Skeletal muscle satellite cell (primary cell): Measurements from ENCODE around the gene UIMC1. TPM values are rescaled to one million over a fixed set of nuclear protein-coding genes. Genes with fewer than 3 reads are reported as not detected.
"Not testable (repeated sequence)": the region's sequence is repeated elsewhere in the genome, so short reads cannot be mapped to it uniquely, and the experiment has no call there.

ENCODE experiments used
- H3K27me3 ChIP-seq: 2 replicates; pipeline ENCODE4 v1.7.0; 2013; ENCODE audit warnings: low read length; ENCODE audit not compliant: control insufficient read depth, insufficient read depth
- H3K36me3 ChIP-seq: 2 replicates; pipeline ENCODE4 v1.7.0; 2013; ENCODE audit warnings: mild to moderate bottlenecking, control low read depth, low read length; ENCODE audit not compliant: insufficient read depth
- H3K4me1 ChIP-seq: 2 replicates; pipeline ENCODE4 v1.7.0; 2013; ENCODE audit warnings: low read length; ENCODE audit not compliant: control insufficient read depth, insufficient read depth
- H3K4me2 ChIP-seq: 2 replicates; pipeline ENCODE4 v1.7.0; 2013; ENCODE audit warnings: mild to moderate bottlenecking, low read length
- H3K4me3 ChIP-seq: 2 replicates; pipeline ENCODE4 v1.7.0; 2013; ENCODE audit warnings: low read length
- H3K9ac ChIP-seq: 2 replicates; pipeline ENCODE4 v1.7.0; 2013; ENCODE audit warnings: mild to moderate bottlenecking, low read depth, low read length, moderate library complexity
- H3K9me3 ChIP-seq: replicated peaks from 2 replicates; pipeline ENCODE4 v1.7.0; 2013; ENCODE audit warnings: mild to moderate bottlenecking, control low read depth, low read length
- total RNA-seq: library from RNA; depleted of rRNA; stranded (reverse); fragments of >200 nt; gene quantifications from 2 replicates; pipeline ENCODE4 v1.2.3, GENCODE V29; 2012; rRNA removed

UIMC1 gene
- total RNA-seq, result 17.7 and 24.3 TPM in 2 replicates

- H3K9ac ChIP-seq, result peak within 1 kb of the TSS; percentile 93
Observed at GRCh38 chr5:177006265-177006972, at the start of gene UIMC1. Gene UIMC1, minus strand, starts transcription at chr5:177006779. Its CDS starts 24,164 bp downstream, at chr5:176982615.

GRCh38 chr5:177049285-177049684 lies 42.7 kb upstream of the UIMC1 start:
- H3K4me1 ChIP-seq, result no peaks in the 10 kb centered on the region
- no peak overlapping the region for H3K4me2 ChIP-seq
- no peaks in the 10 kb centered on the region for H3K9me3 ChIP-seq
- no peaks in the 10 kb centered on the region for H3K27me3 ChIP-seq
- no peak overlapping the region for H3K4me3 ChIP-seq
- H3K9ac ChIP-seq, result no peak overlapping the region
- peaks cover 33% of the 10 kb centered on the region for H3K36me3 ChIP-seq

More at GRCh38 chr5:177006265-177006972, at the start of gene UIMC1:
- Histone ChIP-seq H3K4me3 (peak within 1 kb of the TSS; percentile 94), H3K9me3 (no peaks in the 10 kb centered on the region), H3K4me2 (peak within 1 kb of the TSS; percentile 87), H3K36me3 (peaks cover 4% of the 10 kb centered on the region), H3K4me1 (peaks cover 14% of the 10 kb centered on the region), H3K27me3 (no peaks in the 10 kb centered on the region)

GRCh38 chr5:177048531-177048930 lies 42.0 kb upstream of the UIMC1 start:
- H3K9me3 ChIP-seq, H3K4me2 ChIP-seq, H3K4me3 ChIP-seq, H3K27me3 ChIP-seq, H3K4me1 ChIP-seq, H3K9ac ChIP-seq: not testable (repeated sequence)
- H3K36me3 ChIP-seq, result peaks cover 40% of the 10 kb centered on the region

- Histone ChIP-seq H3K4me1 (peaks cover 11% of the 10 kb centered on the region), H3K4me3 (no peak overlapping the region), H3K9me3 (no peaks in the 10 kb centered on the region), H3K9ac (no peak overlapping the region), H3K27me3 (no peaks in the 10 kb centered on the region), H3K4me2 (no peak overlapping the region), H3K36me3 (peaks cover 42% of the 10 kb centered on the region)
Observed at GRCh38 chr5:177045631-177046030, 39.1 kb upstream of the UIMC1 start.

GRCh38 chr5:177044641-177045040 lies 38.1 kb upstream of the UIMC1 start:
- H3K9ac ChIP-seq, result no peak overlapping the region
- peaks cover 39% of the 10 kb centered on the region for H3K36me3 ChIP-seq
- no peak overlapping the region for H3K4me2 ChIP-seq
- H3K4me1 ChIP-seq, result peaks cover 15% of the 10 kb centered on the region
- H3K27me3 ChIP-seq, result no peaks in the 10 kb centered on the region
- H3K4me3 ChIP-seq, result no peak overlapping the region
- no peaks in the 10 kb centered on the region for H3K9me3 ChIP-seq

- no peak overlapping the region for H3K4me2 ChIP-seq
- peaks cover 32% of the 10 kb centered on the region for H3K36me3 ChIP-seq
- H3K4me1 ChIP-seq, result peaks cover 15% of the 10 kb centered on the region
- no peaks in the 10 kb centered on the region for H3K27me3 ChIP-seq
- H3K9me3 ChIP-seq, result no peaks in the 10 kb centered on the region
- H3K9ac ChIP-seq, result no peak overlapping the region
- no peak overlapping the region for H3K4me3 ChIP-seq
Observed at GRCh38 chr5:177043958-177044357, 37.4 kb upstream of the UIMC1 start.

GRCh38 chr5:177043114-177043513 lies 36.5 kb upstream of the UIMC1 start:
- Histone ChIP-seq H3K4me3 (no peak overlapping the region), H3K27me3 (no peaks in the 10 kb centered on the region), H3K36me3 (peaks cover 29% of the 10 kb centered on the region), H3K4me2 (no peak overlapping the region), H3K9ac (no peak overlapping the region), H3K9me3 (no peaks in the 10 kb centered on the region), H3K4me1 (peaks cover 15% of the 10 kb centered on the region)

GRCh38 chr5:177041936-177042335 lies 35.4 kb upstream of the UIMC1 start:
- Histone ChIP-seq H3K36me3 (peaks cover 29% of the 10 kb centered on the region), H3K27me3 (no peaks in the 10 kb centered on the region), H3K4me2 (no peak overlapping the region), H3K4me1 (peaks cover 15% of the 10 kb centered on the region), H3K4me3 (no peak overlapping the region), H3K9me3 (no peaks in the 10 kb centered on the region), H3K9ac (no peak overlapping the region)

GRCh38 chr5:177040814-177041420 lies 34.3 kb upstream of the UIMC1 start:
- Histone ChIP-seq H3K9ac (no peak overlapping the region), H3K4me3 (no peak overlapping the region), H3K27me3 (no peaks in the 10 kb centered on the region), H3K4me2 (peak overlapping the region; percentile 44), H3K4me1 (peaks cover 15% of the 10 kb centered on the region), H3K9me3 (no peaks in the 10 kb centered on the region), H3K36me3 (peaks cover 29% of the 10 kb centered on the region)

- Histone ChIP-seq H3K27me3 (no peaks in the 10 kb centered on the region), H3K9ac (no peak overlapping the region), H3K4me3 (no peak overlapping the region), H3K4me1 (peaks cover 15% of the 10 kb centered on the region), H3K9me3 (no peaks in the 10 kb centered on the region), H3K36me3 (peaks cover 6% of the 10 kb centered on the region), H3K4me2 (no peak overlapping the region)
Observed at GRCh38 chr5:177036921-177037320, 30.3 kb upstream of the UIMC1 start.

GRCh38 chr5:177036443-177036842 lies 29.9 kb upstream of the UIMC1 start:
- Histone ChIP-seq H3K36me3 (peaks cover under 1% of the 10 kb centered on the region), H3K4me3 (no peak overlapping the region)

GRCh38 chr5:177035976-177036375 lies 29.4 kb upstream of the UIMC1 start:
- Histone ChIP-seq H3K4me1 (peaks cover 8% of the 10 kb centered on the region), H3K9me3 (no peaks in the 10 kb centered on the region), H3K4me3 (no peak overlapping the region), H3K9ac (no peak overlapping the region), H3K4me2 (no peak overlapping the region), H3K36me3 (no peaks in the 10 kb centered on the region), H3K27me3 (no peaks in the 10 kb centered on the region)

More at GRCh38 chr5:177036443-177036842, 29.9 kb upstream of the UIMC1 start:
- no peak overlapping the region for H3K4me2 ChIP-seq
- no peaks in the 10 kb centered on the region for H3K27me3 ChIP-seq
- no peak overlapping the region for H3K9ac ChIP-seq
- peaks cover 13% of the 10 kb centered on the region for H3K4me1 ChIP-seq
- H3K9me3 ChIP-seq, result no peaks in the 10 kb centered on the region
